Activated CD4-positive, alpha-beta T cell treated with anti-CD3 and anti-CD28 coated beads, Interleukin-2, amount 10 ng/mL, durations not matched to agents 24 days and 14 days (primary cell): ENCODE data around the gene ITSN2. TPM values are rescaled to one million over a fixed set of nuclear protein-coding genes. Genes with fewer than 3 reads are reported as not detected.

Source experiments
- DNase-seq: peaks from one replicate; pipeline ENCODE4 v3.0.0; 2022
- H3K27ac Mint-ChIP-seq: one replicate; pipeline ENCODE4 v1.8.0; 2022; ENCODE audit warnings: mild to moderate bottlenecking, mixed read lengths
- H3K27me3 Mint-ChIP-seq: one replicate; pipeline ENCODE4 v1.8.0; 2022; ENCODE audit warnings: mixed read lengths
- H3K36me3 Mint-ChIP-seq: one replicate; pipeline ENCODE4 v1.8.0; 2022; ENCODE audit warnings: low read depth, mild to moderate bottlenecking, mixed read lengths
- H3K4me1 Mint-ChIP-seq: one replicate; pipeline ENCODE4 v1.8.0; 2021; ENCODE audit warnings: mixed read lengths
- H3K4me3 Mint-ChIP-seq: one replicate; pipeline ENCODE4 v1.8.0; 2022; ENCODE audit warnings: mild to moderate bottlenecking, moderate library complexity, mixed read lengths
- H3K9me3 Mint-ChIP-seq: one replicate; pipeline ENCODE4 v1.8.0; 2021; ENCODE audit warnings: mixed read lengths
- intact Hi-C: fragments of 100-400 bp; cut with micrococcal nuclease; formaldehyde crosslinking; loops from one replicate; pipeline ENCODE4 v1.15.1; 2023
- total RNA-seq: library from RNA; stranded (reverse); gene quantifications from 2 replicates; pipeline ENCODE4 v1.2.3, GENCODE V29; 2022

ITSN2 gene
- total RNA-seq, 1 donor from 2014 or later, result 55.7 TPM

DNA sequence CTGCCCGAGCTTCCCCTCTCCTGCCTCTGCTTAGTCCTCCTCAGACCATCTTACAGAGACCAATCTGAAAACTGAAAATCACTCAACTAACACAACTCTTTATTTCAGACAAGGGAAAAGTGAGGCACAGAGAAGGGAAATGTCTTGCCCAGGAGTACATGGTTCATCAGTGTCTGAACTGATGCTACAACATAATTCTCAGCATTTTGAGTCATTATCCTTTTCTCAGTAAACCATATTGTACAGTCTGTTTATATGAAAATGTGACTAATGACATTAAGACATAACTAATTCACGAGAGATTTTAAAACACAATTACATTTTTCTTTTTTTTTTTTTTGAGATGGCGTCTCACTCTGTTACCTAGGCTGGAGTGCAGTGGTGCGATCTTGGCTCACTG lies 62.7 kb downstream of the ITSN2 start:
- no peak overlapping the region for H3K4me3 Mint-ChIP-seq
- H3K27ac Mint-ChIP-seq, result no peak overlapping the region
- peak; percentile 18 for DNase-seq

DNA sequence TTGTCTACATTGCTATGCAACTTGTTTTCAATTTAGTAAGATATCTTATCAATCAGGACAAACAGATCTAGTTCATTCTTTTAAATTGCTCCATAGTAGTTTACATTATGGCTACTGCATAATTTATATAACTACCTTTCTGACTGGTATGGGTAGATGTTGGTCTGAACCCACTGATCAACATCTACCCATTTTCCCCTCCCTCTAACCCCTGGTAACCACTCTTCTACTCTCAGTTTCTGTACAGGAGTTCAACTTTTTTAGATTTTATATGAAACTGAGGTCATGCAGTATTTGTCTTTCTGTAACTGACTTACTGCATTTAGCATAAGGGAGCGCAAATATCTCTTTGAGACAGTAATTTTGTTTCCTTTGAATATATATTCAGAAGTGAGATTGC lies 73.2 kb downstream of the ITSN2 start:
- Mint-ChIP-seq H3K4me1 (peaks cover 2% of the 10 kb centered on the region), H3K4me3 (no peak overlapping the region), H3K27me3 (no peaks in the 10 kb centered on the region), H3K36me3 (peaks cover 23% of the 10 kb centered on the region), H3K27ac (no peak overlapping the region), H3K9me3 (no peaks in the 10 kb centered on the region)
- intact Hi-C loops, result no loop called here
- peak; percentile 35 for DNase-seq

More for the DNA sequence above, 62.7 kb downstream of the ITSN2 start:
- no peaks in the 10 kb centered on the region for H3K27me3 Mint-ChIP-seq
- no peaks in the 10 kb centered on the region for H3K4me1 Mint-ChIP-seq
- H3K36me3 Mint-ChIP-seq, result peaks cover 67% of the 10 kb centered on the region
- no peaks in the 10 kb centered on the region for H3K9me3 Mint-ChIP-seq
- intact Hi-C loops, result no loop called here

DNA sequence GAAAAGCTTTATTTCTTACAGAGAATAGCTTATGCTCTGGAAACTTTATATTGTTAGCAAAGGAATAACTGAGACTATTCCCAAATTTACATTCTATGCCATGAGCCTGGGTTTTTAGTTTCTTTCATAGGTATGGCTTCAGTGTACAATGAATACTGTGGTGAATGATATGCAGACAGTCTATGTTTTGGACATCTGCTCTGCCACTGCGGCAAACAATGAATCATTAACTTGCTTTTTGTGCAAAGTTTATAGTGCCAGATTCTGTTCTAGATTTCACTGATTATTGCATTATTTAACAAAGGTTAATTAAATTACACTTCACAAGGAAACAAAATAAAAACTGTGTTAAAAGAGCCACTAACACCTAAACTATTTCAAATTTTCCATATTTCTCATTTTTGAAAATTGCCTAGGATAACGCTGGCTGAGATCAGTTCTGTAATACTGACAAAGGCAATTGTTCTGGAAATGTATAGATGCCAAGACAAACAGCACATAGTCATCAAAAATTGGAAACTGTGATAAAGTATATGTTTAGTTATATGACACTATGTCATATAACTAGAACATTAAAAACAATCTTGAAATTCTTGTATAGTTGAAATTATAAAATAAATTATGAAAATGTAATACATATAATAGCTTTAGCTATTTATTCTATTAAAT lies 74.7 kb downstream of the ITSN2 start:
- intact Hi-C loops, result no loop called here
- DNase-seq, result peak; percentile 4
- Mint-ChIP-seq H3K27me3 (no peaks in the 10 kb centered on the region), H3K27ac (no peak overlapping the region), H3K4me3 (no peak overlapping the region), H3K9me3 (no peaks in the 10 kb centered on the region), H3K36me3 (peaks cover 22% of the 10 kb centered on the region), H3K4me1 (peaks cover 2% of the 10 kb centered on the region)

DNA sequence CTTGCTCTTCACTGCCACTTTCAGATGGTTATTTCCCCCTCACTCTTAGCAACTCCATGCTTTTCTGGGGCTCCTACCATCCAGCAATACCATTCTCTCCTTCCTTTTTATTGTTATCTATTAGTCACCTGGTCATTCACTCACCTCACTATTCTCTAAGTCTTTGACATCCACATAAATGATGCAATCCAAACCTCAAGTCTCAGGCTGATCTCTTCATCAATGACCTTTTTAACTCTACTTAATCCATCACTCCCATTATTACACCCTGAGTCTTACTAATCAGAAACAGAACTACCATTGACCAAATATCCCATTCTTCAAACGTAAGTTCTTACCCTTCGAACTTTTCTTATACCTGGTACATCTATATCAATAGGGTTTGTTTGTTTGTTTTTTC lies 79.7 kb downstream of the ITSN2 start:
- Mint-ChIP-seq H3K4me1 (no peaks in the 10 kb centered on the region), H3K36me3 (peaks cover 15% of the 10 kb centered on the region), H3K9me3 (no peaks in the 10 kb centered on the region), H3K4me3 (no peak overlapping the region), H3K27me3 (no peaks in the 10 kb centered on the region), H3K27ac (no peak overlapping the region)
- intact Hi-C loops, result no loop called here
- no peak for DNase-seq

DNA sequence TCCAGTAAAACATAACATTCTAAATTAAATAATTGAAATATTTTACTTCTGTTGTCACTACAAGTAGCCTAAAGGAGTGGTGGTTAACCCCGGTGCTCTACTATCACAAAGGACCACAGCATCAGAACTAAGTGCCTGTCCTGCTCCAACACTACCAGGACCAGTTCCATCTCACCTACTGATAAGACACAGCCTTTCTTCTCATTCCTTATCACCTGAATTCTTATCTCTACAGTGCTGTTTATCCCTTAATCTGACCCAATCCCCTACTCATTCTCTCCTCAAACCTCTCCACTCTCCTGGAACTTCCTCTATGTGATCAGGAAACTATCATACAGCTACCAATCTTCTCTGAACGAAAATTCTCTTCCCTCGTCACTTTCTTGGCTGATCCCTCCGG lies 80.2 kb downstream of the ITSN2 start:
- Mint-ChIP-seq H3K4me3 (no peak overlapping the region), H3K27ac (no peak overlapping the region), H3K36me3 (peaks cover 16% of the 10 kb centered on the region), H3K9me3 (no peaks in the 10 kb centered on the region), H3K4me1 (no peaks in the 10 kb centered on the region), H3K27me3 (no peaks in the 10 kb centered on the region)
- intact Hi-C loops, result no loop called here
- DNase-seq, result no peak

DNA sequence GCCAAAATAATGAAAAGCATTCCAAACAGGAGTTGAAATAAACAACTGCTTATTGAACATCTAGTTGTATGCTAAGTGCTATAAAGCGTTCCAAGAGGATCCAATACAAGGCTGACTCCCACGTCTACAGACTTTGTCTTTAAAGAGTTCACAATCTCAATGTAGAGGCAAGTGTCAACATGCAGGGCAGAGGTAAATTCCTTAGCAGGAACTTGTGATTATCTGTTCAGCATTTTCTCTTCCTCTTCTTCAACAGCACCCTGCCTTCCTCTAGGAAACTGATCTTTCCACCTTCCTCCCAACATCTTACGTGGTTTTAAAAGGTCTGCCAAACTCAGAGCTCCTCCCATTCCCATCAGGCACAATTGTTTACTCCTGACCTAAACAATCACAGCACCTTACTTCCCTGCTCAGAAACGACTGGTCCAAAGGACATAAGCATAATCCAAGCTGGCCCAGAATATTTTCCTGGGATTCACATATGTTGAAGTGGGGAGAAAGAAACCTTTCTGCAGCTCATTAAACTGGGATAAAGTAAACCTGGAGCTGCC lies 83.9 kb downstream of the ITSN2 start:
- intact Hi-C loops, result no loop called here

DNA sequence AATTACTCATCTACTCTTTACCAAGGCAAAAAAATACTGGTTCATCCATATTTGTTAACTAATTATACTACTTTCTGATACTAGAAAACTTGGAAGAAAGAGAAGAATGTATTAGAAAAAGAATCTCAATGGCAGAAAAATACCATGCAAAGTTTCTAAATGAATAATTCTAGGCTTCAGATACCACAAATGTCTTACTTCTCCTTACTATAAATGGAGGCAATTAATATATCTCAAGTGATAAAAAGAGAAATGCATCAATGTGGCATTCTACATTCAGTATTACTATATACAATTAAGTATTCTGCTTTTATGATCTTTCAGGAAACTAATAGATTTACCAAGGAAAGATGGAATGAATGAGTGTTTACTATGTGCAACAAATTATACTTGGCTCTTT lies 85.5 kb downstream of the ITSN2 start:
- intact Hi-C loops, result no loop called here
- no peaks in the 10 kb centered on the region for H3K27me3 Mint-ChIP-seq
- no peak overlapping the region for H3K4me3 Mint-ChIP-seq
- no peaks in the 10 kb centered on the region for H3K4me1 Mint-ChIP-seq
- DNase-seq, result no peak
- H3K9me3 Mint-ChIP-seq, result no peaks in the 10 kb centered on the region
- no peak overlapping the region for H3K27ac Mint-ChIP-seq
- peaks cover 34% of the 10 kb centered on the region for H3K36me3 Mint-ChIP-seq

More for the DNA sequence above, 83.9 kb downstream of the ITSN2 start:
- Mint-ChIP-seq H3K9me3 (no peaks in the 10 kb centered on the region), H3K4me3 (no peak overlapping the region), H3K27ac (no peak overlapping the region), H3K4me1 (no peaks in the 10 kb centered on the region), H3K36me3 (peaks cover 29% of the 10 kb centered on the region), H3K27me3 (no peaks in the 10 kb centered on the region)
- peak; percentile 30 for DNase-seq

DNA sequence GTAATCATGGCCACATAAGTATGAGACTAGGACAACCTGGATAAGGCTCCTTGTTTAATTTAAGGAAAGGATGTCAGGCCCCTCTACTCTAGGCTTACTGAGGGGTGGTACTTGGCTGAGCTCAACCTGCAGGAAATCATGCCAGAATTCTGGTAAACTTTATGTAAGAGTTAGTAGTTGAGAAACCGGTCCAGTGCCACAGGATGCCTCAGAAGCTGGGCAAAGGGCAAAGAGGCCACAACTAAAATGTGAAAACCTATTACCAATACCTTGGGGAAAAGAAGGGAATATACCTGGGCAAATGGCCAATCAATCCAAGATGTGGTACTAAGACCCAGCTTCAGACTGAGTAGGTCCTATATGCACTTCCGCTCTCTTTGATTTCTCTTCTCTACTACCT lies 86.7 kb downstream of the ITSN2 start:
- Mint-ChIP-seq H3K4me1 (no peaks in the 10 kb centered on the region), H3K27me3 (no peaks in the 10 kb centered on the region), H3K36me3 (peaks cover 43% of the 10 kb centered on the region), H3K9me3 (no peaks in the 10 kb centered on the region), H3K27ac (no peak overlapping the region), H3K4me3 (no peak overlapping the region)
- DNase-seq, result no peak
- intact Hi-C loops, result no loop called here

DNA sequence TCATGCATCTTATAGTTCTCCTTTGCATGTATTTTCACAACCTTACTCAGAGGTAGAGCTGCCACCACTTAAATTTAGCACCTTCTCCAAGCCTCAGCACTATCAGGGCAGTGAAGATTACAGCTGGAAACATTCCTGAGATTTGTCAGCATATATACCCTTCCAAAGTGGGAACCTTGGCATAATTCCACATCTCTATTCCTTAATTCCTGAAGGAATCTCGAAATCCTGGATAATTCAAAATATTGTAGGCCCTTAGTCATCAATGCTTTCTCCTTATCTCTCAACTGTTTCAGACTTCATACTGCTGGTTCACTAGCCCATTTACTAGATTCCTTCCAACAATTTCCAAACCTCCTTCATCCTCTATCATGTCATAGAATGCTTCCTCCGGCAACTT lies 87.4 kb downstream of the ITSN2 start:
- H3K27me3 Mint-ChIP-seq, result no peaks in the 10 kb centered on the region
- no peaks in the 10 kb centered on the region for H3K4me1 Mint-ChIP-seq
- peak; percentile 17 for DNase-seq
- H3K9me3 Mint-ChIP-seq, result no peaks in the 10 kb centered on the region
- H3K36me3 Mint-ChIP-seq, result peaks cover 44% of the 10 kb centered on the region
- intact Hi-C loops, result no loop called here
- H3K4me3 Mint-ChIP-seq, result no peak overlapping the region
- no peak overlapping the region for H3K27ac Mint-ChIP-seq

DNA sequence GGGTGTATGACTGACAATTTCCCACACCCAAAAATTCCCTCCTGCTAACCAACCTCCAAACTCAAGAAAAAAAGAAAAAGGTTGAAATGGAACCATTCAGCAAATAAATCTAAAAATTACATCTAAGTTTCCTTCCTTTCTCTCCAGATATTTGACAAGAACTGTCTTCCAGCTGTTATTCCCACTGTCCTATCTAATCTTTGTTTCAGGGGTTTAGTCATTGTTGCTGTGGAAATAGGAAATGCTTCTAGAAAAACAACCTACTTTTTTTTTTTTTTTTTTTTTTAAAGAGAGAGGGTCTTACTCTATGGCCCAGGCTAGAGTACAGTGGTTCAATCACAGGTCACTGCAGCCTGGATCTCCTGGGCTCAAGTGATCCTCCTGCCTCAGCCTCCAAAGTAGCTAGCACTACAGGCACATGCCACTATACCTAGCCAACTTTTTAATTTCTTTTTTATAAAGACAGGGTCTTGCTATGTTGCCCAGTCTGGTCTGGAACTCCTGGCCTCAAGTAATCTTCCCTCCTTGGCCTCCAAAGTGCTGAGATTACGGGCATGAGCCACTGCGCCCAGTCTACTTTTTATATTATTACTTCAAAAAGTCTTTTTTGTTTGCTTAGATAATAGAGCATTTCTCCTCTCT lies 88.1 kb downstream of the ITSN2 start:
- intact Hi-C loops, result no loop called here
- Mint-ChIP-seq H3K9me3 (no peaks in the 10 kb centered on the region), H3K4me3 (no peak overlapping the region), H3K27ac (no peak overlapping the region), H3K4me1 (no peaks in the 10 kb centered on the region), H3K27me3 (no peaks in the 10 kb centered on the region), H3K36me3 (peaks cover 43% of the 10 kb centered on the region)
- peak; percentile 19 for DNase-seq

DNA sequence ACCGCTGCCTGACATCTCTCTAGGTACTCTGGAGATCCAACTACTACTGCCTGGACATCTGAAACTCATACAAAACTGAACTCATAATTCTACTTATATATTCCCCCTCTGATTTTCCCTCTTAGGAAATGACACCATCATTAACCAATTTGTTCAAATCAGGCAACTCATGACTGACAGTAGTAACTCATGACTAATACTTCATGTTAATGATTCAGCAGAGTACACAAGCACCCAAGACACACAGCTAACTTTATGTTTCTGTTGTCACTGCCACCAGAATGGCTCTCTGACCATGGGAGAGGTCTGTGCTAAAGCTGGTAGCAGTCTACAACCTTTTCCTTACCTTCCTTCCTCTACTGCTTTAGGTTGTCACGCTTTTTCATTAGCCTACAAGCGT lies 91.1 kb downstream of the ITSN2 start:
- Mint-ChIP-seq H3K27ac (no peak overlapping the region), H3K36me3 (peaks cover 45% of the 10 kb centered on the region)

DNA sequence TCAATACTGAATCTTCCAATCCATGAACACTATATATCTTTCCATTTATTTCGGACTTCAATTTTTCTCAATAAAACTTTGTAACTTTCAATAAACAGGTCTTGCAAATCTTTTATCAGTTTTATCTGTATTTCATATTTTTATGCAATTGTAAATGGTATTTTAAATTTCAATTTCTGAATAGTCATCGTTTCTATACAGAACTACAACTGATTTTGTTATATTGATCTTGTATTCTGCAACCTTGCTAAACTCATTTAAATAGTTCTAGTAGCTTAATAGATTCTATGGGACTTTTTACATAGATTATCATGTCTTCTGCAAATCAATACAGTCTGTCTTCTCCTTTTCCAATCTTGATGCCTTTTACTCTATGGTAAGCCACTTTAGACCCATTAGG lies 95.1 kb downstream of the ITSN2 start:
- H3K4me3 Mint-ChIP-seq, result no peak overlapping the region
- no peak for DNase-seq
- intact Hi-C loops, result no loop called here
- no peaks in the 10 kb centered on the region for H3K27me3 Mint-ChIP-seq
- peaks cover 39% of the 10 kb centered on the region for H3K36me3 Mint-ChIP-seq
- no peaks in the 10 kb centered on the region for H3K9me3 Mint-ChIP-seq
- peaks cover 14% of the 10 kb centered on the region for H3K4me1 Mint-ChIP-seq
- no peak overlapping the region for H3K27ac Mint-ChIP-seq

More for the DNA sequence above, 91.1 kb downstream of the ITSN2 start:
- intact Hi-C loops, result no loop called here
- no peak for DNase-seq
- no peak overlapping the region for H3K4me3 Mint-ChIP-seq
- H3K9me3 Mint-ChIP-seq, result no peaks in the 10 kb centered on the region
- H3K4me1 Mint-ChIP-seq, result no peaks in the 10 kb centered on the region
- H3K27me3 Mint-ChIP-seq, result no peaks in the 10 kb centered on the region

DNA sequence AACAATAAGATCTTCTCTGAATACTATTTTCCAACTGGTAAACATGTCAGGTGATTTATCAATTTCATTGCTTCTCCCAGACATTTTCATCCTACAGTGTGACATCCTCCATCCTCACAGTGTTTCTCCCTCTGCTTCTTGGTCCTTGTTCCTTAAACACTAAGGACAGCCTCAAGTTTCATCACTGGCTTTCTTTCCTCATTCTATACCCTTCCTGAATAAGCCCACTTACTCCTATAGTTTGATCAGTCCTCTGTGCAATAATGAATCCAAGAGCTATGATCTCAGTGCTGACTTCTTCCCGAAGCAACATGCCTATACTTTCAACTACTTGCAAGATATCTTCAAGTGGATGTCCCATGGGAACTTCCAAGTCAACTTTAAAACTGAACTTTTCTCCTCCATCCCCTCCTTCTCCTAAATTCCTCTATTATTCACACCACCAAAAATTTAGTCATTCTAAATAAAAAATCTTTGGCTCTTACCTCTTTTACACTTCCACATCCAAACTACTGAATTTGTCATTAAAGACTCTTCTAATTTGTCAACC lies 97.8 kb downstream of the ITSN2 start:
- Mint-ChIP-seq H3K9me3 (no peaks in the 10 kb centered on the region), H3K27ac (no peak overlapping the region), H3K4me3 (no peak overlapping the region)

DNA sequence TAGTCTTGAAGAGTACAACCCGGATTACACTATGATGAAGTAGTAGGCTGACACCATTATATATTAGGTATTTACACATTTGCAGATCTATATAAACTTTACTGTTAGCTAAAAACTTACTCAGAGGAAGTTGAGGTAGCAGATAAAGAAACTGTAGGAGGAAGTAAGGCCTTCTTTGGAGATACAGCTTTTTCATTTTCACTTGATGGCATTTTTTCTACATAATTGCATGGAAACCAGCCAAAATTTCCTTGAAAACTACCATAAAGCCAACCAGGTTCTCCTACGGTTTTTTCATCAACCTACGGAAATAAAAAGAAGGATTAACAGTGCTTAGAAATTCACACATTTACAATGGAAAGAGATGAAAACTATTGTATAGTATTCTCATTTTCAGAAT lies 98.9 kb downstream of the ITSN2 start:
- H3K27me3 Mint-ChIP-seq, result no peaks in the 10 kb centered on the region
- peaks cover 35% of the 10 kb centered on the region for H3K36me3 Mint-ChIP-seq
- peaks cover 14% of the 10 kb centered on the region for H3K4me1 Mint-ChIP-seq
- H3K4me3 Mint-ChIP-seq, result no peak overlapping the region
- DNase-seq, result no peak
- H3K27ac Mint-ChIP-seq, result peak overlapping the region; percentile 38
- intact Hi-C loops, result no loop called here
- H3K9me3 Mint-ChIP-seq, result no peaks in the 10 kb centered on the region

More for the DNA sequence above, 97.8 kb downstream of the ITSN2 start:
- Mint-ChIP-seq H3K36me3 (peaks cover 31% of the 10 kb centered on the region), H3K27me3 (no peaks in the 10 kb centered on the region), H3K4me1 (peaks cover 14% of the 10 kb centered on the region)
- intact Hi-C loops, result no loop called here
- no peak for DNase-seq
